ENCODE measurements around the gene ALOX5.
"Not testable (repeated sequence)": the region's sequence is repeated elsewhere in the genome, so short reads cannot be mapped to it uniquely, and the experiment has no call there.

ALOX5 gene

DNA sequence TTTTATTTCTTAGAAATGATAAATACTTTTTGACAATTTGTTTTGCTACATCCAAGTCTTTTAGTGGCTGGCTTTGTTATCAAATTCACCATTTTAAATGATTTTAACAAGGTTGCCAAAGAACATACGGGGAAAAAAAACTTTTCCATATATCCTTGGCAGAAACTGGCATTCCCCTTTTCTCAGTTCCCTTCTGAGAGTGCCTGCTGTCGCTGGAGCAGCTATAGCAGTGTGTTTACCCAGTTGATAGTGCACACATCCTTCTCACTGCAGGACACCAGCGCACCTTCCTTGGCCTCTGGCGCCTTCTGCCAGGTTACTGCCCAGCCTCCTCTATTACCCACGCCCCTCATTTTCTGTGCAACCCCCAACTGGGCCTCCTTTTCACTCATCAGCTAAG, 94.1 kb downstream of the ALOX5 start:
- no peak for DNase-seq (ENCODE audit: low read depth in 2 of 2)

DNA sequence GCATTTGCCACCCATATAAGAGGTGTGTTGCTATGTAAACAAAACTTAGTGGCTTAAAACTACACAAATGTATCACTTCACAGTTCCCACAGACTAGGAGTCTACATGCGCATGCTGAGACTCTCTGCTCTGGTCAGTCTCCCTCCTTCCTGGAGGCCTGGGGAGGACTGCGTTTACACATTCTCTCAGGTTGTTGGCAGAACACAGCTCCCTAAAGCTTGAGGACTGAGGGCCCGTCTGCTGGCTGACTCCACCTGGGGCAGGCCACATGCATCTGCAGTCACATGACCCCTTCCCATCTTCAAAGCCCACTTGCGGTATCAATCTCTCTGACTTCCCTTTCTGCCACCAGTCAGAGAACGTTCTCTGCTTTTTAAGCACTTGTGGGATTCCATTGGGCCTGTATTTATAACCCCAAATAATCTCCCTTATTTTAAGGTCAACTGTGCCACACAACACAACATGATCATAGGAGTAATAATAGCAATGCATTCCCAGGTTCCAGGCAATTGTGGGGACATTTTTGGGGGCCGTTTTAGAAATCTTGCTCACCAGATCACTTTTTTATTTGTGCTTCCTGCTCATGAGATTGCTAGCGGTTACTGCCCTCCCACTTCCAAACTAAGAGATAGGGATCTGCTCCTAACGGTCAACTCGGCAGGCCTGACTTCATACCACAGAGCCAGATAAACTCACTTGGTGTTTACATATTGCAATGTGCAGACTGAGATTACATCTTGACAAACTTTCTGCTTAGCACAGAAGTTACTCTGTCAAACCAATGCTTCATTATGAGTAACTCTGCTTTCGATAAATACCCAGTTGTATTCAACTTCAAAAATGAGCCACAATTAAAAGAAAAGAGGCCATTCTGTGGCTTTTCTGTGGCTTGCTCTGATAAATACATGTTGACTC, 96.3 kb downstream of the ALOX5 start:
- DNase-seq (ENCODE audit: low read depth in 2 of 2) = peak in 1 of 2 donors; percentile 19

DNA sequence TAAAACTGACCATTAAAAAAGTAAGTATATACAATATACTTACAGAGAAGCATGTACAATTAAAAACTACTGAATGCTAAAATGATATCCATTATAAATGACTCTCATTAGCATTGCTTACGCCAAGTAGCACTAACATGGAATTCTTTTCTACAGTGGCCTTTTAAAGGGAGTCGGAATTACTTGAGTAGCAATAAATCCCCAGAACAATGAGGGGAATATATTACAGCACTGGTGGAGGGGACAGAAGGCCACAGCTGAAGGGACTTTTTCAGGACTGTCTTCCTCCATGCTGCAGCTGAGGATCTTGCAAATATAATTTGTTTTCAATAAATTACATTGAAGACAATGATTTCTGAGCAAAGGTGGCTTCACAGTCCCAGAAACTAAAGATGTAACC, 97.0 kb downstream of the ALOX5 start:
- no peak for DNase-seq (ENCODE audit: low read depth in 2 of 2)

DNA sequence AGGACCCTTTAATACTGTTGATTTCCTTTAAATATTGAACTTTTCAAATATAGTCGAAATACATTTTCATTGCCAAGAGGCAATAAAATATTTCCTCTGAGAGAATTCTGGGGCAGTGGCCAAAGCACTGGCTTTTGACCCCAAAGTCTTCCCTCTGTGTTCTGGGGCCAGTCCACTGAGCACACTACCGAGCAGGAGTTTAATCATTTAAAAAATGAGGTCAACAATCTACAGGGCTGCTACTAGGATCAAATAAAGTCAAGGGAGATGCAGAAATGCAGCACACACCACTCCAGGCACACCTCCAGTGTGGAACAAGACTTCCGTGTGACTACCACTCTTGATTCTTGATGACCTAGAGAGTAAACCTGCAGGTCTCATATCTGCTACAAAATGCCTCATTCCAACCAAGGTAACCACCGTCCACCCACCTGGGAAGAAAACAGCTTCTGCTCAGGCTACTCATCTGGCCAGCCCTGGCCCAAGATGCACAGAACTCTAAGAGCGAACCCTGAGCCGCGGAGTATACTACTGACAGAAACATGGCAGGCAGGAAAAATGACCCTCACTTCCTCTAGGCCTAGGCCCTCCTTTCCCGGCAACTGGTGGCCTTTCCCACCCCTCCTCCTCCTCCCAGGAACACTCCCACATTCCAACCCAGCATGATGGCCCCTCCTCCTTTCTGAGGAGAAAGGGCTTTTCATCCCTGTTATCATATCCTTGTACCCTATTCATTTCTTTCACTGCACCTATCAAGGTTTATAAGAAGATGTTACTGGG, 97.7 kb downstream of the ALOX5 start:
- no peak for DNase-seq (ENCODE audit: low read depth in 2 of 2)

DNA sequence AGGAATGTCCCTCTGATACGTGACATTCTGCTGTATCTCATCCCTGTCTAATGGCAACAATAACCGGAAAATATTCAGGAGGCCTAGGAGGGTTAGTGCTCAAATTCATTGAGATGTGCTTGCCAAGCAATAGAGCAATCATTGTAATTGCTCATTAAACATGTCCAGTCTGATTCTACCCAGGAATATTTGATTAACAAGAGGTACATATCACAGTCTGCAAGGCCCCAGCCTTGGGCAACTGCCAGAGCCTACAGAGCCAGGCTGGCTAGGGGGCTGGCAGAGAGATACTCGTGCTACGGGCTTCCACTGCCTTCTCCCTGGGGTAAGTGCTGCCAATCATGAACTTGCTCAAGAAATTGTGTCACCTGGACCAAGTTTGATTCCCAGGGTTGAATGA, 99.1 kb downstream of the ALOX5 start:
- DNase-seq (ENCODE audit: low read depth in 2 of 2) = no peak

DNA sequence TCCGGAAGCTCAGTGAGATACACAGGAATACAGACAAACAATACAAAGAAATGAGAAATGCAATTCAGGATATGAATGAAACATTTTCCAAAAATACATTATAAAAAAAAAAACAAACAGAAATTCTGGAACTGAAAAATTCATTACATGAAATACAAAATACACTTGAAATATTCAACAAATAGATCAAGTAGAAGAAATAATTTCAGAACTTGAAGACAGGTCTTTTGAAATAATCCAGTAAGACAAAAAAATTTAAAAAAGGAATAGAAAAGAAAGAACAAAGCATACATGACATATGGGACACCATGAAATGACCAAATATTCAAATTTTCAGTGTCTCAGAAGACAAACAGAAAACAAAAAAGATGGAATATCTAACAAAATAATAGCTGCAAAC, 102.5 kb downstream of the ALOX5 start:
- DNase-seq (ENCODE audit: low read depth in 2 of 2) = no peak

DNA sequence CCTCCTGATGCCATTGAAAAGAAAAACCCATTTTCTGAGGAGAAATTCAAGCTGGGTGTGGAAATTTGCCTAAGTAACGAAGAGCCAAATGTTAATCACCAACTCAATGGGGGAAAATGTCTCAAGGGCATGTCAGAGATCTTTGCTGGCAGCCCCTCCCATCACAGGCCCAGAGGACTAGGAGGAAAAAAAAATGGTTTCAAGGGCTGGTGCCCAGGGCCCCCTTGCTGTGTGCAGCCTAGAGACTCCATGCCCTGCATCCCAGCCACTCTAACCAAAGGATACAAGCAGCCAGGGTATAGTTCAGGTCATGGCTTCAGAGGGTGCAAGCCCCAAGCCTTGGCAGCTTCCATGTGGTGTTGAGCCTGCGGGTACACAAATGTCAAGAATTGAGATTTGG, 106.3 kb downstream of the ALOX5 start:
- no peak for DNase-seq (ENCODE audit: low read depth in 2 of 2)

DNA sequence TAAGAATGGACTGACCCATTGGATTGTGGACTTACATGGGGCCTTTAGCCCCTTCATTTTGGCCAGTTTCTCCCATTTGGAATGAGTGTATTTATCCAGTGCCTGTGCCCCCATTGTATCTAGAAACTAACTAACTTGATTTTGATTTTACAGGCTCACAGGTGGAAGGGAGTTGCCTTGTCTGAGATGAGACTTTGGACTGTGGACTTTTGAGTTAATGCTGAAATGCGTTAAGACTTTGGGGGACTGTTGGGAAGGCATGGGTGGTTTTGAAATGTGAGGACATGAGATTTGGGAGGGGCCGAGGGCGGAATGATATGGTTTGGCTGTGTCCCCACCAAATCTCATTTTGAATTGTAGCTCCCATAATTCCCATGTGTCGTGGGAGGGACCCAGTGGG, 107.1 kb downstream of the ALOX5 start:
- DNase-seq (ENCODE audit: low read depth in 2 of 2) = not testable (repeated sequence)

DNA sequence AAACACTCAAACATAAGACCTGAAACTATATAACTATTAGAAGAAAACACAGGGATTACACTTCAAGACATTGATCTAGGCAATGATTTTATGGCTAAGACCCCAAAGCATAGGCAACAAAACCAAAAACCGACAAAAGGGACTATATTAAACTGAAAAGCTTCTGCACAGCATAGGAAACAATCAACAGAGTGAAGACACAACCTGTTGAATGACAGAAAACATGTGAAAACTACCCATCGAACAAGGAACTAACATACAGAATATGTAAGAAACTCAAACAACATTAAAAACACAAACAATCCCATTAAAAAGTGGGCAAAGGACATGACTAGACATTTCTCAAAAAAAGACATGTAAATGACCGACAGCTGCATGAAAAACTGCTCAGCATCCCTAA, 109.0 kb downstream of the ALOX5 start:
- DNase-seq (ENCODE audit: low read depth in 2 of 2) = no peak

DNA sequence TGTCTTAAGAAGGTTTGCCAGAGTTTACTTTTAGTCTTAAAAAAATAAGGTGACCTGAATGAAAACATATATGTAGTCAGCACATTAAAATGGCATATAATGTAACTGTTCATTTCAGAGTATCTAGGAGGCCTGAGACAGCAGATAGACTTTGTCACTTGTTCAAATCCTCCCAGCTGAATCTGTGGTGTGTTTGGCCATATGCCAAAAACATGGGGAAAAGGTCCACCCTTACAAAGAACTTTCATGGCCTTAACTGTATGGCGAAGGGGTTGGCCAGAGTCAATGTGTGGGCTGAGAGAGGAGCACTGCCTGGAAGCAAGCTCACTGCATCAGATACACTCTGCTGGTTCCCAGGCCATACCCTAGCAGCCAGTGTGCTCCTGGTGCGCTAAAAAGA, 113.7 kb downstream of the ALOX5 start:
- no peak for DNase-seq (ENCODE audit: low read depth in 2 of 2)

DNA sequence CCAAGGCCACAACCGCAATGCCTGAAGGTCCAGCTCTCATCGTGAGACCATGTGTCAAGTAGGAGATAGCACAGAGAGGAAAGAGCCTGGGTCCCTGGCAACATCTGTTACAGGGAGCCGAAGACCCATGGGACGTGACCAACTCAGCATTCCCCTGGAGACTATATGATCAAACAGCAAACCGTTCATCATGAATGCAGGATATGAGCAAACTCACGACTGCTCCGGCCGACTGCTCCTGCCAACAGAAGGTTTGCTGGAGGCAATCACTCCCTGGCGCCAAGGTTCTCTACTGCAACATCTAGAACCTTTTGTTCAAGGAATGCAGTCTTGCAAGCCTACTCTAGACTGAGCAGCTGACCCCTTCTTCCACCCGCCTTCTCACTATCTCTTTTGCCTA, 114.3 kb downstream of the ALOX5 start:
- no peak for DNase-seq (ENCODE audit: low read depth in 2 of 2)

DNA sequence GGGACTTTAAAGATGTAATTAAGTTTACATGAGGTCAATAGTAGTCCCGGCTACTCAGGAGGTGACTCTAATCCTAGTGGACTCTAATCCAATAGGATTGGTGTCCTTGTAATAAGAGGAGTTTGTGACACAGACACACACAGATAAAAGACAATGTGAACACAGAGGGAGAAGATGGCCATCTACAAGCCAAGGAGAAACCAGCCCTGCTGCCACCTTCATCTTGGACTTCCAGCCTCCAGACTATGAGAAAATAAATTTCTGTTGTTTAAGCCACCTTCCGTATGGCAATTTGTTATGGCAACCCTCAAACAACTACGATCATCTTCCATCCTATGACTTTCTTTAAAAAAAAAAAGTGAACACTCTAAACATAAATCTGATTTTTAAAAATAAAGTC, 116.3 kb downstream of the ALOX5 start:
- DNase-seq (ENCODE audit: low read depth in 2 of 2) = no peak

DNA sequence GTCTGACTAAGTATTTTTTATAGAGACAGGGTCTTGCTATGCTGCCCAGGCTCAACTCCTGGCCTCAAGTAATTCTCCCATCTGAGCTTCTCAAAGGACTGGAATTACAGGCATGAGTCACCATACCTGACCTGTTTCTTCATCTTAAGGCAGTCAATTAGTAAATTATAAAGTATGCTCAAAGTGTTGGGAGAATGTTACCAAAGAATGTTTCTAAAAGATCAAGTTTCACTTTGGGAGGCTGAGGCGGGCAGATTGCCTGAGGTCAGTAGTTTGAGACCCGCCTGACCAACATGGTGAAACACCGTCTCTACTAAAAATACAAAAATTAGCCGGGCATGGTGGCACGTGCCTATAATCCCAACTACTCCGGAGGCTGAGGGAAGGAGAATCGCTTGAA, 117.0 kb downstream of the ALOX5 start:
- DNase-seq (ENCODE audit: low read depth in 2 of 2) = no peak

Measured in stimulated activated CD8-positive, alpha-beta memory T cell treated with anti-CD3 and anti-CD28 coated beads, Interleukin-2, amount 100 ng/mL, for 1 hour (primary cell).